AG04449 (cell line): ENCODE measurements around the gene TRAPPC2L.

ENCODE experiments used
- CTCF ChIA-PET: fragments of 350-600 bp; formaldehyde crosslinking; extraction: SDS; loops from one replicate; lab custom pipeline; 2021; ENCODE audit warnings: antibody characterized with exemption; lab: Yijun Ruan, JAX
- POLR2A ChIA-PET: fragments of 400-600, 350-600 bp; formaldehyde crosslinking; extraction: SDS; loops from one replicate; lab custom pipeline; 2020; ENCODE audit warnings: antibody characterized with exemption, inconsistent platforms; lab: Yijun Ruan, JAX
- DNase-seq: peaks from one replicate; pipeline ENCODE4 v3.0.0-alpha.2; 2010; ENCODE audit warnings: low read depth, low spot score
- H3K4me3 ChIP-seq: 2 replicates; pipeline ENCODE4 v1.5.1; 2011; ENCODE audit warnings: low read depth, mild to moderate bottlenecking, control low read depth, low read length
- CTCF ChIP-seq: IDR thresholded peaks from one replicate; pipeline ENCODE4 v1.5.1; 2011; ENCODE audit warnings: mild to moderate bottlenecking, moderate library complexity, low read length, control low read depth, inconsistent platforms; ENCODE audit not compliant: insufficient read depth; ENCODE audit errors: missing control alignments

TRAPPC2L gene

GRCh38 chr16:88868974-88869672 lies 12.2 kb downstream of the TRAPPC2L start:
- no peak for TF ChIP-seq CTCF
- DNase-seq = no peak
- no peak overlapping the region for H3K4me3 ChIP-seq
- POLR2A ChIA-PET = no interaction called here
- CTCF ChIA-PET = interaction anchor here (2.1 kb wide), 1 partner anchor 11 kb away, joined by 8 read pairs; no protein-coding TSS in a partner anchor

- H3K4me3 ChIP-seq = no peak overlapping the region
- no peak for TF ChIP-seq CTCF
- ChIA-PET CTCF (no interaction called here), POLR2A (no interaction called here)
- DNase-seq = no peak
These were observed 12.7 kb downstream of the TRAPPC2L start for GRCh38 chr16:88869673-88869980.

DNA sequence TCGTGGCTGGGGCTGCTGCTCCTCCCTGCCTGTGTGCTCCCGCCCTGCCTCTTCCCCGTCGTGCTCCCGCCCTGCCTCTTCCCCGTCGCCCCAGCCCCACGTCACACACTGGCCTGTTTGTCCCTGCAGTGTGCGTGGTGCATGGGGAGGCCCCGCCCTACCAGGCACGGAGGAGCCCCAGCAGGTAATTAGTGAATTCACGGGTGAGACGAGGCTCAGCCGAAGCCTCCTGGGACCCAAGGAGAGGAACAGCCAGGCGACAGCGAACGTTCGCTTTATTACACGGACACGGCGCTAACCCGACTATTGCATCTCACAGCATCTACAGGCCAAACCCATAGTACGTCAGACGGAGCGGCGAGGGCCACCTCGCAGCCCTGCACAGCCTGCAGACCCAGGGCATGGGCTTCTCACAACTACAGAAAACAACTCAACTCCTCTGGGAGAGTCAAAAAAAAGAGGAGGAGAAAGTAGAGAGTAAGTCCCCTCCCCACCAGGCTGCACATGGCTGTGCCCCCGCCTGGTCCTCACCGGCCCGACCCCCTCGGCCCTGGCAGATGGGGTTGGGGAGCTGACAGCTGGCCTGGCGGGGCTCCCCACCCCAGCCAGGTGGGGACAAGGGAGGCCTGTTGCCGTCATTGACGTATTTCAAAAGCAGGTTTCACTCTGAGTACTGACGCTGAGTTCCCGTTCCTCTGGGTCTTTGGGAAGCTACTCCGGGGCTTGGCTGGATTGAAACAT lies 13.9 kb downstream of the TRAPPC2L start:
- ChIA-PET POLR2A (no interaction called here), CTCF (interaction anchor here (1.7 kb wide), 1 partner anchor 13 kb away, joined by 9 read pairs; the partner anchor contains the start of genes GALNS and TRAPPC2L)
- TF ChIP-seq CTCF = no peak
- DNase-seq = no peak
- no peak overlapping the region for H3K4me3 ChIP-seq

GRCh38 chr16:88871349-88871702 lies 14.4 kb downstream of the TRAPPC2L start:
- ChIA-PET POLR2A (no interaction called here), CTCF (interaction anchor here (1.7 kb wide), 1 partner anchor 14 kb away, joined by 9 read pairs; the partner anchor contains the start of genes GALNS and TRAPPC2L)
- no peak overlapping the region for H3K4me3 ChIP-seq
- DNase-seq = no peak
- no peak for TF ChIP-seq CTCF

GRCh38 chr16:88871730-88872416 lies 14.9 kb downstream of the TRAPPC2L start:
- ChIA-PET POLR2A (no interaction called here), CTCF (interaction anchor here (1.7 kb wide), 1 partner anchor 14 kb away, joined by 9 read pairs; the partner anchor contains the start of genes GALNS and TRAPPC2L)
- no peak for TF ChIP-seq CTCF
- no peak overlapping the region for H3K4me3 ChIP-seq
- DNase-seq = no peak
